HEK293 (cell line): ENCODE results near the gene TMC5.
A peak's percentile ranks its signal among the peaks of the same experiment; 100 is the strongest.

ENCODE experiments used
- EGR2 ChIP-seq: fragments of 450-650 bp; formaldehyde crosslinking; IDR thresholded peaks from 2 replicates; pipeline ENCODE4 v1.5.1; 2016; ENCODE audit warnings: low read depth, missing biosample characterization, missing genetic modification characterization
- GLI2 ChIP-seq: fragments of 450-650 bp; formaldehyde crosslinking; IDR thresholded peaks from 2 replicates; pipeline ENCODE4; 2017; ENCODE audit warnings: missing biosample characterization, missing genetic modification characterization, low read depth, borderline replicate concordance
- KLF16 ChIP-seq: fragments of 450-650 bp; formaldehyde crosslinking; IDR thresholded peaks from 2 replicates; pipeline ENCODE4 v1.5.1; 2017; ENCODE audit warnings: missing biosample characterization, missing genetic modification characterization
- KLF8 ChIP-seq: fragments of 450-650 bp; formaldehyde crosslinking; IDR thresholded peaks from 2 replicates; pipeline ENCODE4 v1.5.1; 2016; ENCODE audit warnings: missing biosample characterization, missing genetic modification characterization
- OSR2 ChIP-seq: fragments of 450-650 bp; formaldehyde crosslinking; IDR thresholded peaks from 2 replicates; pipeline ENCODE4 v1.5.1; 2016; ENCODE audit warnings: missing biosample characterization, missing genetic modification characterization
- PRDM1 ChIP-seq: fragments of 450-650 bp; formaldehyde crosslinking; IDR thresholded peaks from 2 replicates; pipeline ENCODE4; 2016; ENCODE audit warnings: missing biosample characterization, missing genetic modification characterization
- PRDM10 ChIP-seq: fragments of 450-650 bp; formaldehyde crosslinking; IDR thresholded peaks from 2 replicates; pipeline ENCODE4 v1.5.1; 2016; ENCODE audit warnings: missing biosample characterization, missing genetic modification characterization
- YY1 ChIP-seq: fragments of 450-650 bp; formaldehyde crosslinking; IDR thresholded peaks from 2 replicates; pipeline ENCODE4 v1.5.1; 2018; ENCODE audit warnings: missing biosample characterization, missing genetic modification characterization
- ZBTB10 ChIP-seq: fragments of 450-650 bp; formaldehyde crosslinking; IDR thresholded peaks from 2 replicates; pipeline ENCODE4 v1.5.1; 2016; ENCODE audit warnings: missing biosample characterization, missing genetic modification characterization
- ZBTB11 ChIP-seq: fragments of 450-650 bp; formaldehyde crosslinking; conservative IDR thresholded peaks from 2 replicates; pipeline ENCODE4 v1.5.1; 2016; ENCODE audit warnings: low read depth, missing biosample characterization, missing genetic modification characterization
- ZBTB17 ChIP-seq: fragments of 450-650 bp; formaldehyde crosslinking; IDR thresholded peaks from 2 replicates; pipeline ENCODE4 v1.5.1; 2016; ENCODE audit warnings: missing biosample characterization, missing genetic modification characterization
- ZBTB6 ChIP-seq: fragments of 450-650 bp; formaldehyde crosslinking; IDR thresholded peaks from 2 replicates; pipeline ENCODE4 v1.5.1; 2017; ENCODE audit warnings: missing biosample characterization, missing genetic modification characterization
- ZNF10 ChIP-seq: fragments of 450-650 bp; formaldehyde crosslinking; IDR thresholded peaks from 2 replicates; pipeline ENCODE4 v1.5.1; 2017; ENCODE audit warnings: missing biosample characterization, missing genetic modification characterization
- ZNF121 ChIP-seq: fragments of 450-650 bp; formaldehyde crosslinking; IDR thresholded peaks from 2 replicates; pipeline ENCODE4 v1.5.1; 2016; ENCODE audit warnings: missing biosample characterization, missing genetic modification characterization
- ZNF19 ChIP-seq: fragments of 450-650 bp; formaldehyde crosslinking; IDR thresholded peaks from 2 replicates; pipeline ENCODE4; 2016; ENCODE audit warnings: missing biosample characterization, missing genetic modification characterization, low read depth
- ZNF2 ChIP-seq: fragments of 450-650 bp; formaldehyde crosslinking; IDR thresholded peaks from 2 replicates; pipeline ENCODE4 v1.5.1; 2016; ENCODE audit warnings: missing biosample characterization, missing genetic modification characterization
- ZNF211 ChIP-seq: fragments of 450-650 bp; formaldehyde crosslinking; IDR thresholded peaks from 2 replicates; pipeline ENCODE4 v1.5.1; 2016; ENCODE audit warnings: low read depth, missing biosample characterization, missing genetic modification characterization
- ZNF221 ChIP-seq: fragments of 450-650 bp; formaldehyde crosslinking; IDR thresholded peaks from 2 replicates; pipeline ENCODE4 v1.5.1; 2017; ENCODE audit warnings: missing biosample characterization, missing genetic modification characterization, borderline replicate concordance
- ZNF302 ChIP-seq: fragments of 450-650 bp; formaldehyde crosslinking; IDR thresholded peaks from 2 replicates; pipeline ENCODE4 v1.5.1; 2016; ENCODE audit warnings: missing biosample characterization, missing genetic modification characterization, low read depth
- ZNF37A ChIP-seq: fragments of 450-650 bp; IDR thresholded peaks from 2 replicates; pipeline ENCODE4 v1.5.1; 2018; ENCODE audit warnings: missing biosample characterization, missing genetic modification characterization
- ZNF473 ChIP-seq: fragments of 450-650 bp; formaldehyde crosslinking; IDR thresholded peaks from 2 replicates; pipeline ENCODE4 v1.5.1; 2017; ENCODE audit warnings: missing biosample characterization, missing genetic modification characterization
- ZNF513 ChIP-seq: fragments of 450-650 bp; IDR thresholded peaks from 2 replicates; pipeline ENCODE4 v1.5.1; 2018; ENCODE audit warnings: missing biosample characterization, missing genetic modification characterization
- ZNF658 ChIP-seq: fragments of 450-650 bp; formaldehyde crosslinking; IDR thresholded peaks from 2 replicates; pipeline ENCODE4; 2016; ENCODE audit warnings: missing biosample characterization, missing genetic modification characterization
- ZSCAN23 ChIP-seq: fragments of 450-650 bp; formaldehyde crosslinking; IDR thresholded peaks from 2 replicates; pipeline ENCODE4 v1.5.1; 2016; ENCODE audit warnings: missing biosample characterization, missing genetic modification characterization
- ZSCAN30 ChIP-seq: fragments of 450-650 bp; IDR thresholded peaks from 2 replicates; pipeline ENCODE4 v1.5.1; 2018; ENCODE audit warnings: missing biosample characterization, mild to moderate bottlenecking, missing genetic modification characterization, moderate library complexity
- ZSCAN4 ChIP-seq: fragments of 450-650 bp; formaldehyde crosslinking; IDR thresholded peaks from 2 replicates; pipeline ENCODE4 v1.5.1; 2017; ENCODE audit warnings: missing biosample characterization, missing genetic modification characterization

Gene TMC5

GRCh38 chr16:19393226-19394111 is 24.2 kb upstream of the TMC5 start (continued):
- TF ChIP-seq ZBTB6 = no peak
- TF ChIP-seq ZNF473 = no peak
- 0 out of 2 replicates have a peak, but pooled peaks have one; percentile 13 for TF ChIP-seq PRDM10 (tag by site-specific recombination)
- no peak for TF ChIP-seq GLI2
- peak; percentile 47; the same call in 1 of the 2 replicates for TF ChIP-seq PRDM1 (tag by site-specific recombination)
- no peak for TF ChIP-seq KLF8 (tag by site-specific recombination)
- TF ChIP-seq ZNF211 (tag by site-specific recombination) = no peak
- peak; percentile 95 for TF ChIP-seq ZNF10 (tag by site-specific recombination)
- peak; percentile 37 for TF ChIP-seq EGR2 (tag by site-specific recombination)
- TF ChIP-seq ZBTB10 (tag by site-specific recombination) = no peak
- no peak for TF ChIP-seq ZSCAN23 (tag by site-specific recombination)
- TF ChIP-seq ZSCAN30 (tag by site-specific recombination) = no peak
- no peak for TF ChIP-seq ZNF221 (tag by site-specific recombination)
- TF ChIP-seq ZBTB11 (tag by site-specific recombination) = no peak
- TF ChIP-seq ZNF19 = no peak
- no peak for TF ChIP-seq ZNF37A (tag by site-specific recombination)
- TF ChIP-seq YY1 (tag by site-specific recombination) = no peak
- TF ChIP-seq KLF16 = no peak
- no peak for TF ChIP-seq ZNF121 (tag by site-specific recombination)
- TF ChIP-seq ZNF513 = no peak
- TF ChIP-seq ZNF658 (tag by site-specific recombination) = no peak
- TF ChIP-seq ZNF2 (tag by site-specific recombination) = no peak
- TF ChIP-seq ZNF302 (tag by site-specific recombination) = no peak
- peak; percentile 17; the same call in 1 of the 2 replicates for TF ChIP-seq OSR2
- peak; percentile 66; the same call in 1 of the 2 replicates for TF ChIP-seq ZBTB17 (tag by site-specific recombination)
- TF ChIP-seq ZSCAN4 = no peak
